ENCODE measurements around the gene ANKRD55.

GRCh38 chr5:56116599-56117141 lies 116.5 kb downstream of the ANKRD55 start:
- TF ChIP-seq, protein P1, sequence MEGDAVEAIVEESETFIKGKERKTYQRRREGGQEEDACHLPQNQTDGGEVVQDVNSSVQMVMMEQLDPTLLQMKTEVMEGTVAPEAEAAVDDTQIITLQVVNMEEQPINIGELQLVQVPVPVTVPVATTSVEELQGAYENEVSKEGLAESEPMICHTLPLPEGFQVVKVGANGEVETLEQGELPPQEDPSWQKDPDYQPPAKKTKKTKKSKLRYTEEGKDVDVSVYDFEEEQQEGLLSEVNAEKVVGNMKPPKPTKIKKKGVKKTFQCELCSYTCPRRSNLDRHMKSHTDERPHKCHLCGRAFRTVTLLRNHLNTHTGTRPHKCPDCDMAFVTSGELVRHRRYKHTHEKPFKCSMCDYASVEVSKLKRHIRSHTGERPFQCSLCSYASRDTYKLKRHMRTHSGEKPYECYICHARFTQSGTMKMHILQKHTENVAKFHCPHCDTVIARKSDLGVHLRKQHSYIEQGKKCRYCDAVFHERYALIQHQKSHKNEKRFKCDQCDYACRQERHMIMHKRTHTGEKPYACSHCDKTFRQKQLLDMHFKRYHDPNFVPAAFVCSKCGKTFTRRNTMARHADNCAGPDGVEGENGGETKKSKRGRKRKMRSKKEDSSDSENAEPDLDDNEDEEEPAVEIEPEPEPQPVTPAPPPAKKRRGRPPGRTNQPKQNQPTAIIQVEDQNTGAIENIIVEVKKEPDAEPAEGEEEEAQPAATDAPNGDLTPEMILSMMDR (IDR thresholded peaks at IDR 0.05; ENCODE audit: extremely low read depth in 1 of 2, insufficient read depth in 1 of 2, low read depth in 1 of 2, low read length in 2 of 2) = no peak
- peak; percentile 33 for TF ChIP-seq POLR2A (IDR thresholded peaks at IDR 0.05; ENCODE audit: low read depth, low read length)
- TF ChIP-seq EZH2 (IDR thresholded peaks at IDR 0.05; ENCODE audit: borderline replicate concordance, low read depth, low read length, severe bottlenecking) = no peak
- no peak for TF ChIP-seq JUN (IDR thresholded peaks at IDR 0.05; ENCODE audit: borderline replicate concordance, insufficient read depth, insufficient read length, low read depth)
- no peak for TF ChIP-seq MAX (IDR thresholded peaks at IDR 0.05; ENCODE audit: insufficient read depth, insufficient read length)
- peak; percentile 54 for TF ChIP-seq POLR2AphosphoS5 (IDR thresholded peaks at IDR 0.05; ENCODE audit: insufficient read depth, low read depth, low read length)

Data from endothelial cell of umbilical vein (primary cell).